B cell (primary cell): ENCODE measurements around the gene GATA3. TPM values are rescaled to one million over a fixed set of nuclear protein-coding genes. Genes with fewer than 3 reads are reported as not detected.

ENCODE experiments used
- ATAC-seq: fragments of 200-7000 bp; cut with Tn5 transposase; one replicate; pipeline ENCODE4 v1.10.0; 2021; ENCODE audit warnings: low read depth, mild to moderate bottlenecking, moderate number of reproducible peaks, moderate library complexity
- CTCF ChIA-PET: fragments of 350-600 bp; sonication (Branson Sonifier 250); formaldehyde crosslinking; loops from one replicate; lab custom pipeline; 2021; ENCODE audit warnings: antibody characterized with exemption, inconsistent platforms; lab: Charles Lee
- POLR2A ChIA-PET: fragments of 350-600 bp; sonication (Branson Sonifier 250); formaldehyde crosslinking; loops from one replicate; lab custom pipeline; 2021; ENCODE audit warnings: antibody characterized with exemption; lab: Charles Lee
- DNase-seq: peaks from one replicate; pipeline ENCODE4 v3.0.0; 2013
- H2AFZ ChIP-seq: 2 replicates; pipeline ENCODE4 v1.6.1; 2012; ENCODE audit warnings: mild to moderate bottlenecking, low read depth, low read length; ENCODE audit not compliant: insufficient read depth, poor library complexity, severe bottlenecking
- H3K27ac ChIP-seq, 2 donors: 1 replicate in 1 of 2; 2 replicates in 1 of 2; pipeline ENCODE4 v1.5.1; 2012 to 2013; ENCODE audit warnings: low read length in 2 of 2, mild to moderate bottlenecking in 2 of 2, moderate library complexity in 1 of 2
- H3K27me3 ChIP-seq, 4 experiments: fragments of 200-600 bp in 1 of 4; sonication (generic) in 1 of 4; replicated peaks in 1 of 4; 1 replicate in 2 of 4; 2 replicates in 2 of 4; pipeline versions ENCODE4 v1.6.1 to v1.7.0; 2013 to 2016; ENCODE audit warnings: low read length in 3 of 4, mild to moderate bottlenecking in 2 of 4, mixed read lengths in 1 of 4, moderate library complexity in 1 of 4; ENCODE audit not compliant: insufficient read depth in 4 of 4, control insufficient read depth in 3 of 4; ENCODE audit errors: control extremely low read depth in 1 of 4
- H3K36me3 ChIP-seq, 2 experiments: replicated peaks in 1 of 2; 1 replicate in 1 of 2; 2 replicates in 1 of 2; pipeline versions ENCODE4 v1.6.1 to v1.7.1; 2013; ENCODE audit warnings: low read length in 1 of 2; ENCODE audit not compliant: insufficient read depth in 2 of 2, control insufficient read depth in 1 of 2; ENCODE audit errors: control extremely low read depth in 1 of 2, extremely low read depth in 1 of 2
- H3K4me1 ChIP-seq, 2 donors: fragments of 200-600 bp in 1 of 2; sonication (generic) in 1 of 2; 1 replicate in 1 of 2; 2 replicates in 1 of 2; pipeline versions ENCODE4 v1.5.1 to v1.6.1; 2013 to 2017; ENCODE audit warnings: low read length in 2 of 2; ENCODE audit not compliant: control insufficient read depth in 2 of 2, insufficient read depth in 2 of 2
- H3K4me2 ChIP-seq: replicated peaks from 2 replicates; pipeline ENCODE3; 2012; ENCODE audit warnings: mild to moderate bottlenecking, low read depth, low read length; ENCODE audit not compliant: poor library complexity, severe bottlenecking
- H3K4me3 ChIP-seq, 5 experiments: fragments of 200-600 bp in 1 of 5; sonication (generic) in 1 of 5; 1 replicate in 3 of 5; 2 replicates in 2 of 5; pipeline versions ENCODE4 v1.5.1 to v1.7.0; 2011 to 2016; ENCODE audit warnings: low read length in 4 of 5, mild to moderate bottlenecking in 4 of 5, low read depth in 2 of 5, control low read depth in 1 of 5, moderate library complexity in 1 of 5; ENCODE audit not compliant: insufficient read depth in 1 of 5; ENCODE audit errors: control extremely low read depth in 1 of 5, extremely low read depth in 1 of 5
- H3K79me2 ChIP-seq: fragments of 200-600 bp; sonication (generic); one replicate; pipeline ENCODE4 v1.6.0; 2016; ENCODE audit warnings: low read length; ENCODE audit not compliant: control insufficient read depth, insufficient read depth
- H3K9ac ChIP-seq: fragments of 200-600 bp; sonication (generic); 2 replicates; pipeline ENCODE4 v1.6.1; 2017; ENCODE audit warnings: mild to moderate bottlenecking, low read length, moderate library complexity
- H3K9me3 ChIP-seq, 3 donors: one replicate each; pipeline versions ENCODE4 v1.6.1 to v1.7.1; 2013; ENCODE audit warnings: low read length in 2 of 3; ENCODE audit not compliant: control insufficient read depth in 2 of 3, insufficient read depth in 1 of 3; ENCODE audit errors: control extremely low read depth in 1 of 3
- H4K20me1 ChIP-seq: 2 replicates; pipeline ENCODE4 v1.6.0; 2012; ENCODE audit warnings: mild to moderate bottlenecking, low read length; ENCODE audit not compliant: insufficient read depth, control insufficient read depth, poor library complexity, severe bottlenecking
- H3K27ac Mint-ChIP-seq: one replicate; pipeline ENCODE4 v1.8.0; 2021; ENCODE audit warnings: mixed read lengths
- H3K27me3 Mint-ChIP-seq: one replicate; pipeline ENCODE4 v1.8.0; 2021; ENCODE audit warnings: mixed read lengths
- H3K4me1 Mint-ChIP-seq: one replicate; pipeline ENCODE4 v1.8.0; 2021; ENCODE audit warnings: mixed read lengths
- H3K4me3 Mint-ChIP-seq: one replicate; pipeline ENCODE4 v1.8.0; 2021; ENCODE audit warnings: mixed read lengths
- H3K9me3 Mint-ChIP-seq: one replicate; pipeline ENCODE4 v1.8.0; 2022; ENCODE audit warnings: mixed read lengths; ENCODE audit not compliant: insufficient read depth
- EZH2 ChIP-seq: IDR thresholded peaks from 2 replicates; pipeline ENCODE4 v1.6.1; 2012; ENCODE audit warnings: borderline replicate concordance, low read depth, mild to moderate bottlenecking, moderate library complexity, low read length; ENCODE audit not compliant: insufficient read depth, poor library complexity, severe bottlenecking
- WGBS: methylation state at CpG from one replicate; pipeline ENCODE4 v1.1.5; 2013; ENCODE audit warnings: missing lambda C conversion rate; ENCODE audit not compliant: insufficient coverage; 5-methylcytosine and 5-hydroxymethylcytosine counted together
- intact Hi-C: fragments of 100-400 bp; cut with micrococcal nuclease; formaldehyde crosslinking; loops from one replicate; pipeline ENCODE4 v1.10.0; 2022
- polyA plus RNA-seq: library from polyadenylated mRNA; depleted of rRNA; stranded (reverse); fragments of >200 nt; gene quantifications from 2 replicates; pipeline ENCODE4 v1.2.3, GENCODE V29; 2012
- total RNA-seq, 2 donors: library from RNA; stranded (reverse); fragments of 120-200 nt in 1 of 2; gene quantifications; 1 replicate in 1 of 2; 2 replicates in 1 of 2; pipeline versions ENCODE4 v1.2.3 to v1.2.4, GENCODE V29; 2013 to 2022
- TF ChIP-seq, protein P1 (sequence below): fragments of 200-600 bp; IDR thresholded peaks from one replicate; pipeline ENCODE4 v1.8.0; 2022; ENCODE audit warnings: antibody characterized with exemption, mild to moderate bottlenecking

Gene GATA3
- total and polyA plus RNA-seq, 2 donors (not counting 1 experiment from before 2014, with no cell fraction given) = 0.60 to 0.94 TPM

DNA sequence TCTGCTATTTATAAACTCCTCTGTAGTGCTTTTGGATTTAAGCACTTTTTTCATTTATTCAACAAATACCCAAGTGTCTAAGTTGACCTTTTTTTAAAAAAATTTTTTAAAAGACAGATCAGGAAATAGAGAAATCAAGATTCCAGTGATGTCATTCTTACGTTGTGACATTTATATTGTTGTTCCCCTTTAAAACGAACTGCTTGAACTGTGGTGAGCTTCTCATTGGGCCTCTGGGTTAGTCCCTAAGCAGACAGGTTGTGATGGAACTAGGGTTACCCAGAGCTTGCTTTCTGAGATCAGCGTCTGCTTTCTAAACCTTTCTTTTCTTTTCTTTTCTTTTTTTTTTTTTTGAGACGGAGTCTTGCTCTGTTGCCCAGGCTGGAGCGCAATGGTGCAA is 22.4 kb downstream of the GATA3 start:
- Histone ChIP-seq H4K20me1 (no peaks in the 10 kb centered on the region), H3K9me3 (no peaks in the 10 kb centered on the region), H3K4me3 (no peak overlapping the region), H3K27ac (no peak overlapping the region), H3K79me2 (no peaks in the 10 kb centered on the region), H3K36me3 (no peaks in the 10 kb centered on the region), H3K4me2 (no peak overlapping the region), H3K27me3 (peaks cover 0 to 3% (median 0%) of the 10 kb centered on the region in 4 experiments), H3K9ac (no peak overlapping the region), H2AFZ (no peak overlapping the region), H3K4me1 (no peaks in the 10 kb centered on the region)
- TF ChIP-seq EZH2 = no peak
- TF ChIP-seq, protein P1, sequence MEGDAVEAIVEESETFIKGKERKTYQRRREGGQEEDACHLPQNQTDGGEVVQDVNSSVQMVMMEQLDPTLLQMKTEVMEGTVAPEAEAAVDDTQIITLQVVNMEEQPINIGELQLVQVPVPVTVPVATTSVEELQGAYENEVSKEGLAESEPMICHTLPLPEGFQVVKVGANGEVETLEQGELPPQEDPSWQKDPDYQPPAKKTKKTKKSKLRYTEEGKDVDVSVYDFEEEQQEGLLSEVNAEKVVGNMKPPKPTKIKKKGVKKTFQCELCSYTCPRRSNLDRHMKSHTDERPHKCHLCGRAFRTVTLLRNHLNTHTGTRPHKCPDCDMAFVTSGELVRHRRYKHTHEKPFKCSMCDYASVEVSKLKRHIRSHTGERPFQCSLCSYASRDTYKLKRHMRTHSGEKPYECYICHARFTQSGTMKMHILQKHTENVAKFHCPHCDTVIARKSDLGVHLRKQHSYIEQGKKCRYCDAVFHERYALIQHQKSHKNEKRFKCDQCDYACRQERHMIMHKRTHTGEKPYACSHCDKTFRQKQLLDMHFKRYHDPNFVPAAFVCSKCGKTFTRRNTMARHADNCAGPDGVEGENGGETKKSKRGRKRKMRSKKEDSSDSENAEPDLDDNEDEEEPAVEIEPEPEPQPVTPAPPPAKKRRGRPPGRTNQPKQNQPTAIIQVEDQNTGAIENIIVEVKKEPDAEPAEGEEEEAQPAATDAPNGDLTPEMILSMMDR = no peak
- no peak overlapping the region for H3K27ac Mint-ChIP-seq
- no peaks in the 10 kb centered on the region for H3K9me3 Mint-ChIP-seq
- intact Hi-C loops = no loop called here
- ATAC-seq = no peak
- DNase-seq = no peak
- H3K4me1 Mint-ChIP-seq = no peaks in the 10 kb centered on the region
- ChIA-PET POLR2A (no interaction called here), CTCF (no interaction called here)
- H3K4me3 Mint-ChIP-seq = no peak overlapping the region
- 78% methylated on average over 3 of the region's 5 CpGs for WGBS
- peaks cover 10% of the 10 kb centered on the region for H3K27me3 Mint-ChIP-seq

DNA sequence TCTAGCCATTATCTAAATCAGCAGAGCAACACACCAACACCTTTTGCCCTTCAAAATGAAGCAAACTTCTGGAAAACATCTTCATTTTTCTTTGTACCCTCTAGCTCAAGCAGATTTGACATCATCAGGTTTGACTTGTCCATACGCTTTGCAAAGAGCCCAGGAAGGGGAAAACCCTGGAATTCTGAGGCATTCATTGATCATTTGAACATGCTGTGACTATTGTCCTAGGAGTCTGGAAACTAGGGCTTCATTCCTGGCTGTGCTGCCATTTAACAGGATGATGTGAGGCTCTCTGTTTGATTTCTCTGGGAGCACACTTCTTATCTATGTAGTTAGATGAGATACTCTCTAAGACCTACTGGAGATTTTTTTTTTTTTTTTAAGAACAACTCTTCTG is 23.5 kb downstream of the GATA3 start:
- TF ChIP-seq EZH2 = no peak
- TF ChIP-seq, protein P1 = no peak
- H3K4me3 Mint-ChIP-seq = no peak overlapping the region
- Histone ChIP-seq H3K79me2 (no peaks in the 10 kb centered on the region), H3K27me3 (no peaks in the 10 kb centered on the region), H2AFZ (no peak overlapping the region), H4K20me1 (no peaks in the 10 kb centered on the region), H3K4me2 (no peak overlapping the region), H3K27ac (no peak overlapping the region), H3K36me3 (no peaks in the 10 kb centered on the region), H3K4me1 (no peaks in the 10 kb centered on the region), H3K9ac (no peak overlapping the region), H3K4me3 (no peak overlapping the region), H3K9me3 (no peaks in the 10 kb centered on the region)
- H3K9me3 Mint-ChIP-seq = no peaks in the 10 kb centered on the region
- no peaks in the 10 kb centered on the region for H3K4me1 Mint-ChIP-seq
- intact Hi-C loops = no loop called here
- ChIA-PET CTCF (no interaction called here), POLR2A (no interaction called here)
- WGBS = 100% methylated on average over 1 of the region's 1 CpG
- no peak overlapping the region for H3K27ac Mint-ChIP-seq
- no peak for ATAC-seq
- no peak for DNase-seq
- H3K27me3 Mint-ChIP-seq = peaks cover 6% of the 10 kb centered on the region
